ENCODE data around the gene TMPRSS13.

Gene TMPRSS13

DNA sequence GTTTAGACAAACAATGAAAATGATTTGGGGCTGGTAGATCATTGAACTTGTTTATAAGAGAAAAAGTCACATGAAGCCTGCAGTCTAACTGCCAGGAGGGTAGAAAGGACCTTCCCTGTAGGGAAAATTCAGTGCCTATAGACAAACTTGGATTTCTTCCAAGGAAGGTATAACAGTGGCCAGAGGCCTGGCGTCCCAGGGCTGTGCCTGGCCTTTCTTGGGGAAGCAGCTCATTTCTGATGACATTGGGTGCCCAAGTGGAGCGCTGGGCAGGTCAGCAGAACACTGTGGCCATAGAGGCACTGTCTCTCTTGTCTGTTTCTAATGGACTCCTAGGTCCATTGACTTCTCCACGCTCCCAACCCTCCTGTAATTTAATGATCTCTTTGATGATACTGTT, 46.1 kb downstream of the TMPRSS13 start:
- ChIA-PET POLR2A (no interaction called here), CTCF (no interaction called here)
- DNase-seq (ENCODE audit: extremely low spot score): no peak
- TF ChIP-seq HDGF (IDR thresholded peaks at IDR 0.05; ENCODE audit: borderline replicate concordance): no peak
- TF ChIP-seq, protein P1, sequence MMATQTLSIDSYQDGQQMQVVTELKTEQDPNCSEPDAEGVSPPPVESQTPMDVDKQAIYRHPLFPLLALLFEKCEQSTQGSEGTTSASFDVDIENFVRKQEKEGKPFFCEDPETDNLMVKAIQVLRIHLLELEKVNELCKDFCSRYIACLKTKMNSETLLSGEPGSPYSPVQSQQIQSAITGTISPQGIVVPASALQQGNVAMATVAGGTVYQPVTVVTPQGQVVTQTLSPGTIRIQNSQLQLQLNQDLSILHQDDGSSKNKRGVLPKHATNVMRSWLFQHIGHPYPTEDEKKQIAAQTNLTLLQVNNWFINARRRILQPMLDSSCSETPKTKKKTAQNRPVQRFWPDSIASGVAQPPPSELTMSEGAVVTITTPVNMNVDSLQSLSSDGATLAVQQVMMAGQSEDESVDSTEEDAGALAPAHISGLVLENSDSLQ (IDR thresholded peaks at IDR 0.05): no peak
- no peak for TF ChIP-seq FOXK2 (IDR thresholded peaks at IDR 0.05)
- no peak for TF ChIP-seq ELF4 (IDR thresholded peaks at IDR 0.05)
- TF ChIP-seq L3MBTL2 (conservative IDR thresholded peaks at IDR 0.05): no peak

DNA sequence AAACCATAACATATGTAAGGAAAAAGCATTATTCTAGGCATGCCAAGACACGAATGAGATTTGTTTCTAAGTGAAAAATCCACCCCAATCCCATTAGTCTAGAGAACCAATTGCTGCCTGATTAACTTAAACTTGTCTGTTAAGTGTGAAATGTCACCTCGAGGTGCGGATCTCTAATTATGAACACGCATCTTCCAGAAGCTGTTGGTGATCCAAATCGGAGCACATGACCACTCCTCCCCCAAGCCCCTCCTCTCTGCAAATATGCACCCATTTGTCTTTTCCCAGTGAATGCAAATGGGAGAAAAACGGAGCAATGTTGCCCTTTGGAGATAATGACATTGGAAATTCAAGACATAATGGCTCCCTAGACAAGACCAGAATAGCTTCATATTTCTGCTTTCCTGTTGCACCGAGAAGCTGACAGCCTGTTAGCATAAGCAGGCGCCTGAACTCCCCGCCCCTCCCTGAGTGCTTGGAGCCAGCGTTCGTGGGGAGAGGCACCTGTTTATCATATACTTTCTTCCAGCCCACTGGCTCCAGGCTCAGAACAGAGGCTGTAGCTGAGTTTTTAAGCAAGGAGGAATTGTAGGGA, 46.8 kb downstream of the TMPRSS13 start:
- no peak for TF ChIP-seq BHLHE40 (IDR thresholded peaks at IDR 0.05; ENCODE audit: borderline replicate concordance)
- no peak for DNase-seq (ENCODE audit: extremely low spot score)
- ChIA-PET CTCF (no interaction called here), POLR2A (no interaction called here)

DNA sequence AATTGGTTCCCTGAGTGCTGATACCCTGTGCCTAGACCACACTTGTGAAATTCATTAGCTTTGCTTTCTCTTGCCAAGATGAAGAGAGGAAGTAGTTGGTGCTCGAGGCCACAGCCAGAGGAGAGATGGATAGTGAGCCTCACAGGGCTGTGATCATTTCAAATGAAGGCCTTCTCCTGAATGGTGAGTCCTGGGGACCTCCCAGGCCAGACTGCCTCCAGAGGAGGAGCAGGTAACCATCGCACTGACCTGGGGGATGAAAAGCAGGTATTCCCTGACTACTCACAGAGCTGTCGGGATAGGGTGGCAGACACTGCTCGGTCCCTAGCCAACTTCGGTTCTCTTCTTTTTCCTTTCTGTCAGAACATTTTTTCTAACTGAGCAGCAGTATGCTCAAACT, 48.0 kb downstream of the TMPRSS13 start:
- no peak for DNase-seq (ENCODE audit: extremely low spot score)

DNA sequence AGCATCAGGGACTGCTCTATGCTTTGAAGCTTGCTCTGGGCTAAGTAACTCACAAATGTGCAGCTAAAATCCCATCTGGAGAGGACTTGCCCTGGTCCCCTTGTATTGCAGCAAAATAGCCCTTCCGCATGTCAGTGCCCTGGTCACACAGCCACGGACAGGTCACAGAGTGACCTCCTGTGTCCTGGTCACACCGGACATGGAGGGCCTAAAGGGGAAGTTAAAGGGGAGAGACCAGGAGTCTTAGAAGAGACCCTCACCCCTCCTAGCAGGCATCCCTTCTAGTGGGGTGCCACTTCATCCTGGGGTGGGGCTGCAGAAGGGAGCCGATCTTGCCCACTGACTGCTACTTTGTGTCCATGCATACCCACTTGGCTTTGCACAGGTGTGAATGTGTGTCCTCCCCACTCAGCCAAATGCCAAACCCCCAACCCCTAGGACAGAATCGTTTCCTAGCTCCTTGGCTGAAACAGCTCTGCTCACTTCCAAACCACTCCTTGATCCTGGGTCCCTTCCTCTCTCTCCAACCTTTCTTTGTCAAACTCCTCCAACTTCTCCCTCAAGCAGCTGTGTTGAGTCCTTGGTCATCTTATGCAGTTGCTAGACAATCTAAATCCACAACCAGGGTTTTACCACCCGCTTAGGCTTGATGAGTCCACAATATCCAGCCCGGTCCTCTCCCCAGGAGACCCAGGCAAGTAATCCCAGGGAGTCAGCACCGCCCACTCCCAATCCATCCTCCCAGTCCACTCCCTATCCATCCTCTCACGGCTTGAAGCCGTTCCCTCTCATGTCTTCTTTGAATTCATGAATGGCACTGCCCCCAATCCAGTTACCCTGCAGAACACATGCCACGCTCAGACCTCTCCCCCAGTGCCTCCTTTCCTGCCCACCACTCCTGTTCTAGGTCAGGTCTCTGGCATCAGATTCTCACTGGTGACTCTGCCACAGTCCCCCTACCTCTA, 49.4 kb downstream of the TMPRSS13 start:
- POLR2A ChIA-PET: interaction anchor here (0.9 kb wide), 1 partner anchor 28 kb away, joined by 3 read pairs; no protein-coding TSS in a partner anchor
- no peak for TF ChIP-seq SP1 (IDR thresholded peaks at IDR 0.05)
- no peak for TF ChIP-seq CTBP1 (IDR thresholded peaks at IDR 0.05; ENCODE audit: borderline replicate concordance)
- no peak for TF ChIP-seq LEF1 (IDR thresholded peaks at IDR 0.05; ENCODE audit: borderline replicate concordance)
- no peak for TF ChIP-seq L3MBTL2 (conservative IDR thresholded peaks at IDR 0.05)
- CTCF ChIA-PET: no interaction called here
- DNase-seq (ENCODE audit: extremely low spot score): no peak

More for the DNA sequence above, 48.0 kb downstream of the TMPRSS13 start:
- ChIA-PET CTCF (no interaction called here), POLR2A (no interaction called here)
- no peak for TF ChIP-seq SUZ12 (IDR thresholded peaks at IDR 0.05)
- no peak for TF ChIP-seq TARDBP (IDR thresholded peaks at IDR 0.05)
- TF ChIP-seq FOXM1 (IDR thresholded peaks at IDR 0.05; ENCODE audit: borderline replicate concordance): no peak
- no peak for TF ChIP-seq HDGF (IDR thresholded peaks at IDR 0.05; ENCODE audit: borderline replicate concordance)
- TF ChIP-seq LEF1 (IDR thresholded peaks at IDR 0.05; ENCODE audit: borderline replicate concordance): no peak
- TF ChIP-seq ARNT (IDR thresholded peaks at IDR 0.05): no peak
- no peak for TF ChIP-seq ELF4 (IDR thresholded peaks at IDR 0.05)
- no peak for TF ChIP-seq NFRKB (IDR thresholded peaks at IDR 0.05)
- no peak for TF ChIP-seq L3MBTL2 (conservative IDR thresholded peaks at IDR 0.05)
- no peak for TF ChIP-seq BHLHE40 (IDR thresholded peaks at IDR 0.05; ENCODE audit: borderline replicate concordance)
- no peak for TF ChIP-seq ZNF384 (IDR thresholded peaks at IDR 0.05)

DNA sequence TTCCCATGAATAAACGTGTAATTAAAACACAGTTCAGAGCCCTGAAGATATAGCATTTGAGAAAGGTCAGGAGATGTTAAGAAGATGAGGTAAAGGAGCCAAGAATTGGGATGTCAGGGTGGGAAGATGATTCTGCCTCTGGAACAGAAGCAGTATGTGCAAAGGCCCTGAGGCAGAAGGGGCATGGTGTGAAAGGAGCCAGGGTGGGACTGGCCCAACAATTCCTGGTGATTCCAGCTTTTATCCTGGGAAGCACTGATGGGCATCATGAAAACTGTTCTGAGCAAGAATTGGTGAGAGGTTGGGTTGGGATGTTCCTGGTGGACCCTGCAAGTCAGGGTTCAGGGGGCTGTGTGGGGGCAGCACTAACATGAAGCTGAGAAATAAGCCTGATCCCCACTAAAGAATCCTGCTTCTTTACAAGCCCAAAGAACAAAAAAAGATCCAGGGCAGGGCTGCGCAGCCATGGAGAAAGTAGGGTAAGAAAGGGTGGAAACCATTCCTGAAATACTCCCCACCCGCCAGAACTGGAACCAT, 50.2 kb downstream of the TMPRSS13 start:
- DNase-seq (ENCODE audit: extremely low spot score): no peak
- POLR2A ChIA-PET: interaction anchor here (0.9 kb wide), 1 partner anchor 28 kb away, joined by 3 read pairs; no protein-coding TSS in a partner anchor
- TF ChIP-seq CTBP1 (IDR thresholded peaks at IDR 0.05; ENCODE audit: borderline replicate concordance) (no peak), SUZ12 (IDR thresholded peaks at IDR 0.05) (no peak), NFRKB (IDR thresholded peaks at IDR 0.05) (no peak), LEF1 (IDR thresholded peaks at IDR 0.05; ENCODE audit: borderline replicate concordance) (no peak), FOXM1 (IDR thresholded peaks at IDR 0.05; ENCODE audit: borderline replicate concordance) (no peak), ARNT (IDR thresholded peaks at IDR 0.05) (no peak), HDGF (IDR thresholded peaks at IDR 0.05; ENCODE audit: borderline replicate concordance) (no peak), FOXK2 (IDR thresholded peaks at IDR 0.05) (no peak), L3MBTL2 (conservative IDR thresholded peaks at IDR 0.05) (no peak), FOXA1 (IDR thresholded peaks at IDR 0.05) (no peak), SP1 (IDR thresholded peaks at IDR 0.05) (no peak), ELF4 (IDR thresholded peaks at IDR 0.05) (no peak), ZNF384 (IDR thresholded peaks at IDR 0.05) (no peak)
- TF ChIP-seq, protein P1 (IDR thresholded peaks at IDR 0.05): no peak
- CTCF ChIA-PET: no interaction called here

DNA sequence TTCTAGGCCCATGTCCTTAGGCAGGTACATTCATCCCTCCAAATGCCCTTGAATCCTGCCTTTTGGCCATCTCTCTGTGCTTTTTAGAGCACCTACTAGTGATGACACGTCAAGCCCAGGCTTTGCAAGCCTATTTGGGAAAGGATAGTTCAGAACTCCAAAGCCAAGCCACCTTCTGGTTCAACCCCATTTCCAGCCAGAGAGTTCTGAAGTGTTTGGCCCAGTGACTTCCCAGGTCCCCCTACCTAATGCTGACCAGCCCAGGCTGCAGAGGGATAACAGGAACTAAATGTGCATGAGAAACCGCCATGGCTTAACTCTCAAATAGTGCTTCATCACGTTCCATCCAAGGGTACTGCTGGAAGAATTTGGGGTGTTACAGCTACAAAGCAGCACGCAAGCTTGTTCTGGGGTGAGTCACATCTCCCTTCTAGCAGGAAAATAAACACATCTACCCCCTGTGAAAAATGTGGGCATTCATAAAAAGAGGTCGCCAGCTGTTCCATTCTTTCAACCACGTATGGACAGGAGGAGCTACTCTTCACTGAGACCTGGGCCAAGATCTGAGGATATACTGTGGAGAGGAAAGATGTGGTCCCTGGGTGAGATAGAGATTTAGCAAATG, 50.8 kb downstream of the TMPRSS13 start:
- POLR2A ChIA-PET: no interaction called here
- DNase-seq (ENCODE audit: extremely low spot score): no peak
- TF ChIP-seq BHLHE40 (IDR thresholded peaks at IDR 0.05; ENCODE audit: borderline replicate concordance) (no peak), SP1 (IDR thresholded peaks at IDR 0.05) (no peak), HDGF (IDR thresholded peaks at IDR 0.05; ENCODE audit: borderline replicate concordance) (no peak), FOXK2 (IDR thresholded peaks at IDR 0.05) (no peak), L3MBTL2 (conservative IDR thresholded peaks at IDR 0.05) (no peak), NFRKB (IDR thresholded peaks at IDR 0.05) (no peak), ELF4 (IDR thresholded peaks at IDR 0.05) (no peak), LEF1 (IDR thresholded peaks at IDR 0.05; ENCODE audit: borderline replicate concordance) (no peak), ARNT (IDR thresholded peaks at IDR 0.05) (no peak)
- TF ChIP-seq, protein P1 (IDR thresholded peaks at IDR 0.05): no peak
- CTCF ChIA-PET: no interaction called here

Data from HEK293T (cell line).